ENCODE data around the gene LRRC36. TPM values are rescaled to one million over a fixed set of nuclear protein-coding genes. Genes with fewer than 3 reads are reported as not detected.
A peak's percentile ranks its signal among the peaks of the same experiment; 100 is the strongest.
"Not testable (repeated sequence)": the region's sequence is repeated elsewhere in the genome, so short reads cannot be mapped to it uniquely, and the experiment has no call there.

Gene LRRC36
- total RNA-seq, 1 donor from 2014 or later: 2.4 TPM

GRCh38 chr16:67399218-67399733, 72.7 kb downstream of the LRRC36 start:
- FAIRE-seq (no peak), DNase-seq (ENCODE audit: low spot score in 2 of 2) (peak; percentile 72 to 78)

- no peak for DNase-seq (ENCODE audit: low spot score in 2 of 2)
- FAIRE-seq: no peak
Observed at GRCh38 chr16:67399749-67400704, 73.4 kb downstream of the LRRC36 start.

- DNase-seq (ENCODE audit: low spot score in 2 of 2) (peak in 1 of 2 donors; percentile 2), FAIRE-seq (no peak)
Observed at GRCh38 chr16:67400901-67401300, 74.3 kb downstream of the LRRC36 start.

GRCh38 chr16:67403976-67404555, 77.5 kb downstream of the LRRC36 start:
- FAIRE-seq (no peak), DNase-seq (ENCODE audit: low spot score in 2 of 2) (no peak)

- FAIRE-seq: no peak
- no peak for DNase-seq (ENCODE audit: low spot score in 2 of 2)
Observed at GRCh38 chr16:67404740-67405226, 78.2 kb downstream of the LRRC36 start.

GRCh38 chr16:67405336-67405735, 78.7 kb downstream of the LRRC36 start:
- FAIRE-seq (no peak), DNase-seq (ENCODE audit: low spot score in 2 of 2) (no peak)

GRCh38 chr16:67406111-67406971, 79.7 kb downstream of the LRRC36 start:
- DNase-seq (ENCODE audit: low spot score in 2 of 2): peak in 1 of 2 donors; percentile 57

GRCh38 chr16:67407176-67407787, 80.7 kb downstream of the LRRC36 start:
- DNase-seq (ENCODE audit: low spot score in 2 of 2) (no peak), FAIRE-seq (no peak)

More at GRCh38 chr16:67406111-67406971, 79.7 kb downstream of the LRRC36 start:
- no peak for FAIRE-seq

GRCh38 chr16:67407788-67408452, 81.3 kb downstream of the LRRC36 start:
- DNase-seq (ENCODE audit: low spot score in 2 of 2) (no peak), FAIRE-seq (no peak)

GRCh38 chr16:67409631-67410030, 83.0 kb downstream of the LRRC36 start:
- FAIRE-seq (no peak), DNase-seq (ENCODE audit: low spot score in 2 of 2) (no peak)

- DNase-seq (ENCODE audit: low spot score in 2 of 2) (no peak), FAIRE-seq (no peak)
Observed at GRCh38 chr16:67411339-67411738, 84.7 kb downstream of the LRRC36 start.

GRCh38 chr16:67412294-67412693, 85.7 kb downstream of the LRRC36 start:
- FAIRE-seq (no peak), DNase-seq (ENCODE audit: low spot score in 2 of 2) (no peak)

- DNase-seq (ENCODE audit: low spot score in 2 of 2) (no peak), FAIRE-seq (no peak)
Observed at GRCh38 chr16:67413978-67414911, 87.6 kb downstream of the LRRC36 start.

GRCh38 chr16:67415421-67415820, 88.8 kb downstream of the LRRC36 start:
- not testable (repeated sequence) for DNase-seq (ENCODE audit: low spot score in 2 of 2); FAIRE-seq

GRCh38 chr16:67415872-67416793, 89.5 kb downstream of the LRRC36 start, which contains the start of gene ZDHHC1:
ZDHHC1 (minus strand) TSS chr16:67416477; CDS start chr16:67407775, 8,702 bp downstream.
- FAIRE-seq: no peak
- peak; percentile 88 to 91 for DNase-seq (ENCODE audit: low spot score in 2 of 2)

- no peak for FAIRE-seq
- no peak for DNase-seq (ENCODE audit: low spot score in 2 of 2)
Observed at GRCh38 chr16:67417333-67418061, 90.9 kb downstream of the LRRC36 start.
